ENCODE results near the gene REV3L.

REV3L gene

GRCh38 chr6:111471533-111471932 is 11.5 kb downstream of the REV3L start:
- DNase-seq (ENCODE audit: low read depth in 2 of 2): no peak

- DNase-seq (ENCODE audit: low read depth in 2 of 2): no peak
Observed at GRCh38 chr6:111470991-111471390, 12.0 kb downstream of the REV3L start.

DNA sequence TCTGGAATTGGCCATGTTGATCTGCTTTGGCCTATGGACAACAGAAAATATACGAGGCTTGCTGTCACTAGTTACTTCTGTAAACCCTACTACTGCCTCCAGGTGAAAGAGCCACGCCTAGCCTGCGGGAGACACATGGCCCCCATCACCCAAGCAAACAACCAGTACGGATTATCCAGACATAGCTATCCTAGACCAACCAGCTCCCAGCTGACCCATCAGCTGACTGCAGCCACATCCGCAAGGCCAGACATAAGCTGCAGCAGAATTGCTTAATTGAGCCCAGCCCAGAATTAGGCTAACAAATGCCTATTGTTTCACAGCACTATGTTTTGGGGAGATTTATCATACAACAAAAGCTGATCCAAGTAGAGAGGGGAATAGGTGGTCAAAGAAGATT is 13.5 kb downstream of the REV3L start:
- no peak for DNase-seq (ENCODE audit: low read depth in 2 of 2)

DNA sequence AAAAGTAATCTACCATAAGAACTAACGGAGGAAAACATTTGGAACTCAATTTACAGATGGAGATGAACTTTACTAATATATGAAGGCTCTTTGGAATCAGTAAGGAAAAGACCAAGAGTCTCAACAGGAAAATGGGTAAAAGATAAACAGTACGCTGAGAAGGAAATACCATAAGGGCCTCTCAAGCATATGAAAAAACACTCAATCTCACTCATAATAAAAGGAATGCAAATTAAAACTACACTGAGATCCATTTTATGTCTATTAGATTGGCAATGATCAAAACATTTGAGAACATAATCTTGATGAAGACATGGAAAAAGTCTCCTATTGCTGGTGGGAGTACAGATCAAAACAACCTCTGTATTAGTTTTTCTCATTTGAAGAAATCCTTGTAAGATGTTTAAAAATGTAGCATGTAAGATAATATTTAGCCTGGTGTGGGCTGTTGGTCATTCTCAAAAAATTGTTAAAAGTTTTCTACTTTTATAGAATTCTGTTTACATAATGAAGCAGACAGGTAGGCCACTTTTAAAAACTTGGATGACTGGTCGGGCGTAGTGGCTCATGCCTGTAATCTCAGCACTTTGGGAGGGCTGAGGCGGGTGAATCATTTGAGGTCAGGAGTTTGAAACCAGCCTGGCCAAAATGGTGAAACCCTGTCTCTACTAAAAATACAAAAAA is 14.5 kb downstream of the REV3L start:
- no peak for DNase-seq (ENCODE audit: low read depth in 2 of 2)

DNA sequence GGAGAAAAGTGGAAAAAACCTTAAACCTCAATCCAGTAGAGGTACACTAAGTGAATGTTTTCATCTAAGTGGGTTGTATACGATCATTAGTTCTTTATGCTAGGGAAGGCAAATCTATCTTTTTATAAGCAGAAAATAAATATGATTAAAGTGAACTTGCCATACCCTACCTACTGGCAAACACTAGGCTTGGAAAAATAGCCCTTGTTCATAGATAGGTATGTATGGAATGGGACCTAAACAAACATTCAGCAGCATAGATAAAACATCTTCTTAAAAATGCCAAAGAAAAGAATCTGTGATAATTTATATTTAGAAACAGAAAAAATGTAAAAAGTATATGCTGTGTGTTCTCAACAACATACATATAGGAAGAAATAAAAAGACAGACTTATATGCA is 18.8 kb downstream of the REV3L start:
- no peak for DNase-seq (ENCODE audit: low read depth in 2 of 2)

GRCh38 chr6:111462770-111463391 is 20.1 kb downstream of the REV3L start:
- no peak for DNase-seq (ENCODE audit: low read depth in 2 of 2)

DNA sequence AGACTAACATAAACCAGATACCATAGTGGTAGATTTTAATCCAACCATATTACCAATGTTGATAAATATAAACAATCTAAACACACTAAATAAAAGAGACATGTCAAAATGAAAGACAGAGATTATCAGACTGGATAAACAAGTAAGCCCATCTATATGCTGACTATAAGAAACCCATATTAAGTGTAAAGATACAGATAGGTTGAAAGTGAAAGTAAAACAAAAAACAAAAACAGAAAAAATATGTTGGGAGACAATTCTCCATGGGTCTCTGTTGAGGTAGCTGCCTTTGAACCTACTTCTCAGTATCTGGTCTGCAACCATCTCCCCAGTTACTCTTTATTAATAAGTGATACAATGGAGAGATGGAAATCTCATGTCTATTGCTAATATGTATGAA is 21.2 kb downstream of the REV3L start:
- no peak for DNase-seq (ENCODE audit: low read depth in 2 of 2)

GRCh38 chr6:111458670-111459232 is 24.3 kb downstream of the REV3L start:
- DNase-seq (ENCODE audit: low read depth in 2 of 2): no peak

GRCh38 chr6:111456208-111456607 is 26.8 kb downstream of the REV3L start:
- no peak for DNase-seq (ENCODE audit: low read depth in 2 of 2)

GRCh38 chr6:111450636-111451035 is 32.4 kb downstream of the REV3L start:
- no peak for DNase-seq (ENCODE audit: low read depth in 2 of 2)

GRCh38 chr6:111450087-111450486 is 32.9 kb downstream of the REV3L start:
- no peak for DNase-seq (ENCODE audit: low read depth in 2 of 2)

DNA sequence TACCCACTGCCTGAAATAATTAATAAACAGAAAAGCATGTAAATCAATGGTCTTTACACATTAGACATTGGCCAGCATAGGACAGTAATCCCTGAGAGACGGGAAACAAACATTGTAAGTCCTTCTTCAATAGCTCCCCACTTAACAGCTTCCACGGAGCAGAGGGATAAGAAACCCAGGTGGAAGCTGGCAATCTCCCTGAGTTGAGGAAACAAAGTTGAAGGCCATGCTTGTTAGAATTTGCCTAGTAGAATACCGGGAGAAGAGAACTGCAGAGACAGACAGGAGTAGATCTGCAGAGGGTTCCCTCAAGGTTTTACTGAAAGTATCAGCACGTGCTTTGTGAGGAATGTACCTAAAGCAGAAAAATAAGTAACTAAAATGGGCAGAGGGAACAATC is 33.9 kb downstream of the REV3L start:
- DNase-seq (ENCODE audit: low read depth in 2 of 2): no peak

GRCh38 chr6:111447051-111447450 is 36.0 kb downstream of the REV3L start:
- no peak for DNase-seq (ENCODE audit: low read depth in 2 of 2)

DNA sequence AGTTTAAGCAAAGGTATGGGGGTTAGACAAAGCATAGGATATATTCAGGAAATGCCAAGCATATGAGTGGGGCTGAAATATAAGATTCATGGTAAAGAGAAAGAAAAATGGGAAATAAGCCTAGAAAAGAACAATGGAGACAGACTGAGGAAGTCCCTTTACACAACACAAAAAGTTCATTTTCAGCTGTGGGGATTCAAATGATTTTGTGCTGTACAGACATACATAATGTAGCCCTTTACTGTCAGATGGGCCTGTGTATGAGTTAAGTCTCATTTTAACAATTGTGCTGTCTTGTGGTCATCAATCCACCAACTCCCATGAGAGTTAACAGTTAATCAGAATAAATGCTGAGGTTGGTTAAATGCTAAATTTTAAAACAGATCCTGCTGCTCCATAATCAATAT is 37.2 kb downstream of the REV3L start:
- no peak for DNase-seq (ENCODE audit: low read depth in 2 of 2)

DNA sequence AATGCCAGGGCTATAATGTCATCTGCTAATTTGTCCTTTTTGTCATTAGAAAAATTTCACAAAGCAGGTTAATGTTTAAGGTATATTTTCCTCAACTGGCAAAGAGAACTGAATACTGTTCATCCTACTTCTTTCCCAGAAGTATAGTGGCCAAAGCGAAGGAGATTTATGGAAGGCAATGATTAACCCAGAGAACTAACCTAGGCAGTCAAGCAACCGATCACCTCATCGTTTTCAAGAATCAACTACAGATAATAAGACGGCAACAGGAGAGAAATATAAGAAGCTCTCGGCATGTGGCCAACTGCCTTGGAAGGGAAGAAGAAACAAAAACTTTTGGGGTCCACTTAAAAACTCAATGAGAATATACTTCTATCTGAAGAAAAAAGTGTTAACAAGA is 38.2 kb downstream of the REV3L start:
- DNase-seq (ENCODE audit: low read depth in 2 of 2): no peak

- no peak for DNase-seq (ENCODE audit: low read depth in 2 of 2)
Observed at GRCh38 chr6:111441678-111442243, 41.3 kb downstream of the REV3L start.

DNA sequence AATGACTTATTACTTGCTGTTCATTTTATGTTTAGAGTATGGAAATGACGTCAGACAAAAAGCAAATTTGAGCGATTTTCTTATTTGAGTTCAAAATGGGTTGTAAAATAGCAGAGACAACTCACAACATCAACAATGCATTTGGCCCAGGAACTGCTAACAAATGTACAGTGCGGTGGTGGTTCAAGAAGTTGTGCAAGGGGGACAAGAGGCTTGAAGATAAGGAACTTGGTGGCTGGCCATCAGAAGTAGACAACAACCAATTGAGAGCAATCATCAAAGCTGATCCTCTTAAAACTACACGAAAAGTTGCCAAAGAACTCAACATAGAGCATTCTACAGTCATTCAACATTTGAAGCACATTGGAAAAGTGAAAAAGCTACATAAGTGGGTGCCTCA is 43.8 kb downstream of the REV3L start:
- no peak for DNase-seq (ENCODE audit: low read depth in 2 of 2)

DNA sequence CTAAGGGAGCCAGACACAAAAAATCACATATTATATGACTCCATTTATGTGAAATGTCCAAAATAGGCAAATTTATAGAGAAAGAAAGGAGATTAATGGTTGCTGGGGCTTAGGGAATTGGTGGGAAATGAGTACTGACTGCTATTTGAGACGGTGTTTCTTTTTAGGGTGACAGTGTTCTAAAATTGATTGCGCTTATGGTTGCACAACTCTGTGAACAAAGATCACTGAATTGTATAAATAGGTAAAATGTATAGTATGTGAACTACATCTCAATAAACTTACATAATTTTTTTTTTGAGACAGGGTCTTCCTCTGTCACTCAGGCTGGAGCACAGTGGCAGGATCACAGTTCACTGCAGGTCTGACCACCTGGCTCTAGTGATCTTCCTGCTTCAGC is 45.4 kb downstream of the REV3L start:
- DNase-seq (ENCODE audit: low read depth in 2 of 2): no peak

- DNase-seq (ENCODE audit: low read depth in 2 of 2): no peak
Observed at GRCh38 chr6:111432511-111432910, 50.5 kb downstream of the REV3L start.

GRCh38 chr6:111430605-111431376 is 52.2 kb downstream of the REV3L start:
- DNase-seq (ENCODE audit: low read depth in 2 of 2): no peak

GRCh38 chr6:111429571-111429970 is 53.4 kb downstream of the REV3L start:
- no peak for DNase-seq (ENCODE audit: low read depth in 2 of 2)

DNA sequence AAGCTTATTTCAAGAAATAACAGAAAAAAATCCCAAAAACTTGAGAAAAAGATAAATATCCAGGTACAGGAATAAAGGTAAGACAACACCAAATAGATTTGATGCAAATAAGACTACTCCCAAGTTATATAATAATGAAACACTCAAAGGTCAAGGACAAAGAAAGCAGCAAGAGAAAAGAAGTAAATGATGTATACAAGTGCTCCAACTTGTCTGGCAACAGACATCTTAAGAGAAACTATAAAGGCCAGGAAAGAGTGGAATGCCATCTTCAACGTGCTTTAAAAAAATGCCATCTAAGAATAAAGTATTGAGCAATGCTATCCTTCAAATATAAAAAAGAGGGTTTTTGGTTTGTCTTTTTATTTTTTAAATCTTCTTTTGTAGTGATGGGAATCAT is 54.2 kb downstream of the REV3L start:
- no peak for DNase-seq (ENCODE audit: low read depth in 2 of 2)

All from stimulated activated CD4-positive, alpha-beta T cell treated with anti-CD3 and anti-CD28 coated beads, Interleukin-1b, Interleukin-23, amount 100 ng/mL, for 4 hours (primary cell).